ENCODE results near the gene USP32. TPM values are rescaled to one million over a fixed set of nuclear protein-coding genes. Genes with fewer than 3 reads are reported as not detected.

The USP32 gene
- total RNA-seq, 1 experiment from 2014 or later: 32.3 TPM

GRCh38 chr17:60284709-60285108 lies 107.2 kb downstream of the USP32 start:
- CTCF ChIA-PET: no interaction called here

DNA sequence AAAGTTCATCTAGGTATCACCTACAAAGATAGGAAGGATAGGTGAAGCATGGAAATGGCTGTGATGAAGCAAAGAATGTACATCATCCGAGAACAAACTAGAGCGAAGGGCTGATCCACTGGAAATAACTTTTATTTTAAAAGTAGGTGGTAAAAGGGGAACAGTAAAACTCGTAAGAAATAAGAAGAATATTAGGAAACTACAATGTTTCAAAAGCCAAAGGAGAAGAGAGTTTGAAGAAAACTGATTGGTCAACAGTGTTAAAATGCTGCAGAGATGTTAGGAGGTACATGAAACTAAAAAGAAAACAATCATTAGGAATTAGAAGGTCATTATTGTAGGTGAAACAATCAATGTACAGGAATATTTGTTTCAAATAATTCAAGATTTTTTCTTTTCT lies 108.1 kb downstream of the USP32 start:
- Histone ChIP-seq H3K4me3 (no peak overlapping the region), H3F3A (ENCODE audit: insufficient read depth, low read depth) (no peaks in the 10 kb centered on the region), H3K36me3 (ENCODE audit: low read depth) (no peaks in the 10 kb centered on the region), H3K4me1 (replicated peaks; ENCODE audit: insufficient read depth) (no peaks in the 10 kb centered on the region), H2AFZ (no peak overlapping the region), H3K79me2 (ENCODE audit: low read depth) (no peaks in the 10 kb centered on the region), H4K20me1 (ENCODE audit: insufficient read depth) (no peaks in the 10 kb centered on the region), H3K9me3 (ENCODE audit: insufficient read depth, low read depth) (no peaks in the 10 kb centered on the region), H3K9me2 (ENCODE audit: insufficient read depth) (no peaks in the 10 kb centered on the region), H3K27ac (no peak overlapping the region), H3K4me2 (no peak overlapping the region), H3K27me3 (ENCODE audit: insufficient read depth, low read depth) (no peaks in the 10 kb centered on the region)
- no TSS peak for BruUV-seq (replicated peaks)
- no peak for DNase-seq
- TF ChIP-seq, protein P1, sequence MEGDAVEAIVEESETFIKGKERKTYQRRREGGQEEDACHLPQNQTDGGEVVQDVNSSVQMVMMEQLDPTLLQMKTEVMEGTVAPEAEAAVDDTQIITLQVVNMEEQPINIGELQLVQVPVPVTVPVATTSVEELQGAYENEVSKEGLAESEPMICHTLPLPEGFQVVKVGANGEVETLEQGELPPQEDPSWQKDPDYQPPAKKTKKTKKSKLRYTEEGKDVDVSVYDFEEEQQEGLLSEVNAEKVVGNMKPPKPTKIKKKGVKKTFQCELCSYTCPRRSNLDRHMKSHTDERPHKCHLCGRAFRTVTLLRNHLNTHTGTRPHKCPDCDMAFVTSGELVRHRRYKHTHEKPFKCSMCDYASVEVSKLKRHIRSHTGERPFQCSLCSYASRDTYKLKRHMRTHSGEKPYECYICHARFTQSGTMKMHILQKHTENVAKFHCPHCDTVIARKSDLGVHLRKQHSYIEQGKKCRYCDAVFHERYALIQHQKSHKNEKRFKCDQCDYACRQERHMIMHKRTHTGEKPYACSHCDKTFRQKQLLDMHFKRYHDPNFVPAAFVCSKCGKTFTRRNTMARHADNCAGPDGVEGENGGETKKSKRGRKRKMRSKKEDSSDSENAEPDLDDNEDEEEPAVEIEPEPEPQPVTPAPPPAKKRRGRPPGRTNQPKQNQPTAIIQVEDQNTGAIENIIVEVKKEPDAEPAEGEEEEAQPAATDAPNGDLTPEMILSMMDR (conservative IDR thresholded peaks at IDR 0.05): no peak
- no peak for TF ChIP-seq EZH2 (IDR thresholded peaks at IDR 0.05; ENCODE audit: low read depth)
- POLR2A ChIA-PET (ENCODE audit: unreplicated experiment): no interaction called here
- intact Hi-C loops (cut with micrococcal nuclease; ENCODE audit: unreplicated experiment): no loop called here
- CTCF ChIA-PET: no interaction called here

More at GRCh38 chr17:60284709-60285108, 107.2 kb downstream of the USP32 start:
- H3K4me1 ChIP-seq (replicated peaks; ENCODE audit: insufficient read depth): no peaks in the 10 kb centered on the region
- H3K79me2 ChIP-seq (ENCODE audit: low read depth): no peaks in the 10 kb centered on the region
- BruUV-seq (replicated peaks): no TSS peak
- no peak overlapping the region for H3K27ac ChIP-seq
- no peak for DNase-seq
- H3K4me2 ChIP-seq: no peak overlapping the region
- H2AFZ ChIP-seq: no peak overlapping the region
- POLR2A ChIA-PET (ENCODE audit: unreplicated experiment): interaction anchor here (0.6 kb wide), 1 partner anchor 10 kb away, joined by 4 read pairs; no protein-coding TSS in a partner anchor
- intact Hi-C loops (cut with micrococcal nuclease; ENCODE audit: unreplicated experiment): no loop called here
- H3K36me3 ChIP-seq (ENCODE audit: low read depth): no peaks in the 10 kb centered on the region
- H3K9me3 ChIP-seq (ENCODE audit: insufficient read depth, low read depth): no peaks in the 10 kb centered on the region
- H3K4me3 ChIP-seq: no peak overlapping the region
- no peaks in the 10 kb centered on the region for H4K20me1 ChIP-seq (ENCODE audit: insufficient read depth)
- H3K27me3 ChIP-seq (ENCODE audit: insufficient read depth, low read depth): no peaks in the 10 kb centered on the region
- H3F3A ChIP-seq (ENCODE audit: insufficient read depth, low read depth): no peaks in the 10 kb centered on the region
- TF ChIP-seq EZH2 (IDR thresholded peaks at IDR 0.05; ENCODE audit: low read depth): no peak
- TF ChIP-seq, protein P1 (conservative IDR thresholded peaks at IDR 0.05): no peak
- no peaks in the 10 kb centered on the region for H3K9me2 ChIP-seq (ENCODE audit: insufficient read depth)

- intact Hi-C loops (cut with micrococcal nuclease; ENCODE audit: unreplicated experiment): no loop called here
- DNase-seq: no peak
- Histone ChIP-seq H3K4me1 (replicated peaks; ENCODE audit: insufficient read depth) (no peaks in the 10 kb centered on the region), H3K4me3 (no peak overlapping the region), H3K4me2 (no peak overlapping the region), H3F3A (ENCODE audit: insufficient read depth, low read depth) (no peaks in the 10 kb centered on the region), H3K27ac (no peak overlapping the region), H3K9me3 (ENCODE audit: insufficient read depth, low read depth) (no peaks in the 10 kb centered on the region), H3K79me2 (ENCODE audit: low read depth) (no peaks in the 10 kb centered on the region), H3K9me2 (ENCODE audit: insufficient read depth) (no peaks in the 10 kb centered on the region), H2AFZ (no peak overlapping the region), H3K27me3 (ENCODE audit: insufficient read depth, low read depth) (no peaks in the 10 kb centered on the region), H3K36me3 (ENCODE audit: low read depth) (no peaks in the 10 kb centered on the region), H4K20me1 (ENCODE audit: insufficient read depth) (no peaks in the 10 kb centered on the region)
- ChIA-PET CTCF (no interaction called here), POLR2A (ENCODE audit: unreplicated experiment) (no interaction called here)
- TF ChIP-seq, protein P1 (conservative IDR thresholded peaks at IDR 0.05): no peak
- TF ChIP-seq EZH2 (IDR thresholded peaks at IDR 0.05; ENCODE audit: low read depth): no peak
- no TSS peak for BruUV-seq (replicated peaks)
These were observed 111.3 kb downstream of the USP32 start for GRCh38 chr17:60280673-60281072.
